ENCODE data around the gene GNB5. TPM values are rescaled to one million over a fixed set of nuclear protein-coding genes. Genes with fewer than 3 reads are reported as not detected.
A peak's percentile ranks its signal among the peaks of the same experiment; 100 is the strongest.

The GNB5 gene
- total RNA-seq, 1 donor from 2014 or later: 64.2 TPM

- no peaks in the 10 kb centered on the region for H3K36me3 Mint-ChIP-seq (ENCODE audit: low read depth)
These were observed 43.7 kb upstream of the GNB5 start for GRCh38 chr15:52234596-52235541.

GRCh38 chr15:52233405-52233804 is 42.2 kb upstream of the GNB5 start:
- ChIA-PET POLR2A (interaction anchor here (0.6 to 14.3 kb wide), 8 partner anchors 10 to 497 kb away, joined by 3 to 297 read pairs (median 9); partner anchors contain the start of gene ATOSA), CTCF (interaction anchor here (1.3 to 2.2 kb wide), 3 partner anchors 12 to 54 kb away, joined by 4 to 26 read pairs (median 5); no protein-coding TSS in a partner anchor)
- Mint-ChIP-seq H3K27ac (peak overlapping the region; percentile 99), H3K27me3 (no peaks in the 10 kb centered on the region), H3K36me3 (ENCODE audit: low read depth) (no peaks in the 10 kb centered on the region), H3K9me3 (no peaks in the 10 kb centered on the region), H3K4me1 (peaks cover 91% of the 10 kb centered on the region), H3K4me3 (peak overlapping the region; percentile 84)
- DNase-seq (peak; percentile 40), ATAC-seq (ENCODE audit: low read depth) (peak; percentile 38)
- TF ChIP-seq CTCF (IDR thresholded peaks at IDR 0.05): no peak
- intact Hi-C loops (cut with micrococcal nuclease): loop anchor here (1.0 to 2.0 kb wide), 4 partner anchors 23 to 449 kb away; partner anchors contain the start of genes ARPP19 and MAPK6

More at GRCh38 chr15:52234596-52235541, 43.7 kb upstream of the GNB5 start:
- DNase-seq (no peak), ATAC-seq (ENCODE audit: low read depth) (peak; percentile 56)
- TF ChIP-seq CTCF (IDR thresholded peaks at IDR 0.05): no peak
- Mint-ChIP-seq H3K27ac (peak overlapping the region; percentile 99), H3K4me3 (peak overlapping the region; percentile 75), H3K4me1 (peaks cover 78% of the 10 kb centered on the region), H3K27me3 (no peaks in the 10 kb centered on the region), H3K9me3 (no peaks in the 10 kb centered on the region)
- POLR2A ChIA-PET: interaction anchor here (0.5 to 14.3 kb wide), 16 partner anchors 8 to 1749 kb away, joined by 3 to 297 read pairs (median 6); partner anchors contain the start of genes ATOSA and LEO1
- CTCF ChIA-PET: interaction anchor here (1.0 to 2.2 kb wide), 11 partner anchors 7 to 96 kb away, joined by 3 to 12 read pairs (median 5); no protein-coding TSS in a partner anchor
- intact Hi-C loops (cut with micrococcal nuclease): loop anchor here (1.0 kb wide), 1 partner anchor 8 kb away; no protein-coding TSS in a partner anchor

- peaks cover 87% of the 10 kb centered on the region for H3K4me1 Mint-ChIP-seq
- no peaks in the 10 kb centered on the region for H3K9me3 Mint-ChIP-seq
- ChIA-PET CTCF (interaction anchor here (0.8 to 2.2 kb wide), 6 partner anchors 14 to 53 kb away, joined by 3 to 26 read pairs (median 4); no protein-coding TSS in a partner anchor), POLR2A (interaction anchor here (0.5 to 14.3 kb wide), 12 partner anchors 9 to 1468 kb away, joined by 3 to 297 read pairs (median 4); partner anchors contain the start of genes ARPP19 and ATOSA)
- DNase-seq (no peak), ATAC-seq (ENCODE audit: low read depth) (peak; percentile 47)
- H3K36me3 Mint-ChIP-seq (ENCODE audit: low read depth): no peaks in the 10 kb centered on the region
- no peak for TF ChIP-seq CTCF (IDR thresholded peaks at IDR 0.05)
- H3K27me3 Mint-ChIP-seq: no peaks in the 10 kb centered on the region
- intact Hi-C loops (cut with micrococcal nuclease): loop anchor here (1.0 to 2.0 kb wide), 4 partner anchors 53 to 450 kb away; partner anchors contain the start of genes ARPP19 and MAPK6
- peak overlapping the region; percentile 81 for H3K4me3 Mint-ChIP-seq
- peak overlapping the region; percentile 97 for H3K27ac Mint-ChIP-seq
These were observed 41.1 kb upstream of the GNB5 start for GRCh38 chr15:52232327-52232726.

GRCh38 chr15:52230073-52230472 is 38.9 kb upstream of the GNB5 start:
- intact Hi-C loops (cut with micrococcal nuclease): no loop called here
- H3K27me3 Mint-ChIP-seq: no peaks in the 10 kb centered on the region
- TF ChIP-seq CTCF (IDR thresholded peaks at IDR 0.05): no peak
- no peaks in the 10 kb centered on the region for H3K9me3 Mint-ChIP-seq
- ChIA-PET CTCF (interaction anchor here (1.4 to 6.2 kb wide), 3 partner anchors 27 to 51 kb away, joined by 4 to 66 read pairs (median 12); no protein-coding TSS in a partner anchor), POLR2A (interaction anchor here (0.7 to 14.3 kb wide), 5 partner anchors 9 to 506 kb away, joined by 3 to 297 read pairs (median 11); no protein-coding TSS in a partner anchor)
- H3K4me3 Mint-ChIP-seq: no peak overlapping the region
- DNase-seq (no peak), ATAC-seq (ENCODE audit: low read depth) (no peak)
- peaks cover 82% of the 10 kb centered on the region for H3K4me1 Mint-ChIP-seq
- H3K36me3 Mint-ChIP-seq (ENCODE audit: low read depth): no peaks in the 10 kb centered on the region
- H3K27ac Mint-ChIP-seq: peak overlapping the region; percentile 97
